ENCODE measurements around the gene TAMALIN.

The TAMALIN gene

DNA sequence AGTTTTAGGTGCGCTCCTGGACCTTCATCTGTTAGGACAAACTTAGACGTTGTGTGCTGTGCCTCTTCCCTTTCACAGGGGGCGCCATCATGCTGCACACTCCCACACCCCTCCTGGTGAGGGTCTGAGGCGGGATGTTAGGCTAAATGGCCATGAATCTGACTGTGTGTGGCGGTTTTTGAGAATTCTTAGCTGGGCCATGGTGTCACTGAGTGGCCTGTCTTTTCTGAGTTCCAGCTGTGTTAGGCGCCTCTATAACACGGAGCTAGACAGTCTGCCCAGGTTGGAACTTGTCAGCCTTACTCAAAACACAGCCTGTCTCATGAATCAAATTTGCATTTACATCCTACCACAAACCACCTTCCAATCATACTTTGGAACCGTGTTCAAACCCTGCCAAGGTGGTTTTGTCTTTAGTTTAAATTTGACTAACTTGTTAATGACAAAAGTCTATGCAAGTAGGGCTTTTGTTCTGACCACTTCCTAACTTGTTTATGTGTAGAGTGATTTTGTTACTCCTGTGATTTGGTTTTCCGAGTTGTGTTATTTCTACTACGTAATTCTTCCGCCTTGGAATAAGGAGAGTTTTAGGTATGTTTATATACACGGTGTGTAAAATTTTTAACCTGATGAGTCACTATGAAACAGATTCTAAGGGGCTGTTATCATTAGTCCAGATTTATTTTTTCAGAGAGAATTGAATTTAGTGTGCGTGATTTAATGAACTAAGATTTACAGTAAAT is 35.7 kb upstream of the TAMALIN start:
- TF ChIP-seq SIN3A (IDR thresholded peaks at IDR 0.05; ENCODE audit: borderline replicate concordance, insufficient read depth, low read length) (no peak), REST (IDR thresholded peaks at IDR 0.05; ENCODE audit: insufficient read depth in 1 of 2, low read depth in 2 of 2, low read length in 2 of 2) (no peak), TAF1 (IDR thresholded peaks at IDR 0.05; ENCODE audit: borderline replicate concordance, insufficient read depth, low read length) (no peak), POLR2AphosphoS5 (IDR thresholded peaks at IDR 0.05; ENCODE audit: low read depth, low read length) (no peak), FOXP2 (optimal IDR thresholded peaks at IDR 0.05; ENCODE audit: borderline replicate concordance, extremely low read depth, extremely low read length, insufficient read depth) (no peak)

- TF ChIP-seq REST (IDR thresholded peaks at IDR 0.05; ENCODE audit: insufficient read depth in 1 of 2, low read depth in 2 of 2, low read length in 2 of 2) (no peak), SIN3A (IDR thresholded peaks at IDR 0.05; ENCODE audit: borderline replicate concordance, insufficient read depth, low read length) (no peak), FOXP2 (optimal IDR thresholded peaks at IDR 0.05; ENCODE audit: borderline replicate concordance, extremely low read depth, extremely low read length, insufficient read depth) (no peak), POLR2AphosphoS5 (IDR thresholded peaks at IDR 0.05; ENCODE audit: low read depth, low read length) (no peak), TAF1 (IDR thresholded peaks at IDR 0.05; ENCODE audit: borderline replicate concordance, insufficient read depth, low read length) (no peak)
Observed at GRCh38 chr12:51971679-51972421, 34.9 kb upstream of the TAMALIN start.

- TF ChIP-seq POLR2AphosphoS5 (IDR thresholded peaks at IDR 0.05; ENCODE audit: low read depth, low read length) (no peak), FOXP2 (optimal IDR thresholded peaks at IDR 0.05; ENCODE audit: borderline replicate concordance, extremely low read depth, extremely low read length, insufficient read depth) (no peak), TAF1 (IDR thresholded peaks at IDR 0.05; ENCODE audit: borderline replicate concordance, insufficient read depth, low read length) (no peak), REST (IDR thresholded peaks at IDR 0.05; ENCODE audit: insufficient read depth in 1 of 2, low read depth in 2 of 2, low read length in 2 of 2) (no peak), SIN3A (IDR thresholded peaks at IDR 0.05; ENCODE audit: borderline replicate concordance, insufficient read depth, low read length) (no peak)
Observed at GRCh38 chr12:51972422-51972812, 34.3 kb upstream of the TAMALIN start.

GRCh38 chr12:51972849-51973273 is 33.9 kb upstream of the TAMALIN start:
- TF ChIP-seq TAF1 (IDR thresholded peaks at IDR 0.05; ENCODE audit: borderline replicate concordance, insufficient read depth, low read length) (no peak), POLR2AphosphoS5 (IDR thresholded peaks at IDR 0.05; ENCODE audit: low read depth, low read length) (no peak), FOXP2 (optimal IDR thresholded peaks at IDR 0.05; ENCODE audit: borderline replicate concordance, extremely low read depth, extremely low read length, insufficient read depth) (no peak), REST (IDR thresholded peaks at IDR 0.05; ENCODE audit: insufficient read depth in 1 of 2, low read depth in 2 of 2, low read length in 2 of 2) (no peak), SIN3A (IDR thresholded peaks at IDR 0.05; ENCODE audit: borderline replicate concordance, insufficient read depth, low read length) (no peak)
